COR-L47 (cell line): Measurements from ENCODE around the gene DDR2.

ENCODE experiments used
- DNase-seq: peaks from one replicate; lab custom pipeline; 2025; lab: John Stamatoyannopoulos, UW

Gene DDR2

DNA sequence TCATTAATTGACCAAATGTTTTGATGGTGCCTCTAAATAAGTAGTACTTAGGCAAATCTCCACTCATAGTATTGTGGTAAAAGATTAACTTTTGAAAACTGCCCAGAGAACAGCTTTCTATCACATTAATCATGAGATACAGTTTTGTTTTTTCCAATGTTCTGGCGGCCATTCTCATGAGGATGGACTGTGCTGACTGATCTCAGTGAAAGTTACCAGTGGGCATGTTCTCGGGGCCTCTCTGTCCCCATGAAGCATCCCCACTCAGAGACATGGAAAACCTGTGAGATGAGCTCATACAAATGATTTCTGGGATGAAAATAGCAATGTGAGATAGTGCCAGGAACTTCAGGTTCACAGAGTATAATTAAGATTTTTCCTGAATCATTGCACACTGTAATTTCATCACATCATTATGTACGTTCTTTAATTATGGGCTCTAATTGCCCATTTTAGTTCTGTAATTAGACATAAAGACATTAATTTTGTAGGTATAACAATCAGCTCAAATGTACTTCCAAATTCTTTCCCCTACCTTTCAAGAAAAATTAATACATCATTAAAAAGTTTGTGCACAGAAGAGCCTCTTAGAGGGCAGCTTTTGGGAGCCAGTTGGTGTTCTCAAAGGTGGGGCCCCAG is 40.5 kb downstream of the DDR2 start:
- peak; percentile 15 for DNase-seq

DNA sequence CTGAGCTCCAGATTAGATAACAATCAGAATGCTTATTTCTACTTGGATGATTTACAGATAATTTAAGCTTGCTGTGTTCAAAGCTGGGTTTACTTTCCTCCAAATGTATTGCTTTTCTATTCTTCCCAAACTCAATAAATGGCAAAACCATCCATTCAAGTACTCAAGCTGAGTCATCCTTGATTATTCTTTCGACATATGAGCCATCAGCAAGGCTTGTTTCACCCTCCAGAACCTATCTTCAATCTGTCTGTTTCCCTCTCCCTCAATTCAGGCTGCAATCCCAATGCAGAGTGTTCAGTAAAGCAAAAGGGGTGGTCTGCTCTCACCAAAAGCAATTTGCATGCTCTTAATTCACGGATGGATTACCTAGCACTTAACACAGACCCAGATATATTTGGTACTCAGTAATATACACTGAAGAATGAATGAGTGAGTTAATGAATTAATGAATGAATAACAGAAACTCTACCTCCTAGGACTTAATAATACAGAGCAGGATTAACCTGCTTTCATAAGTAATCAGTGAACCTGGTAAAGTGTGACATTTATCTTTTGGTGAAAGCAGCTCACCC is 41.9 kb downstream of the DDR2 start:
- DNase-seq = no peak

DNA sequence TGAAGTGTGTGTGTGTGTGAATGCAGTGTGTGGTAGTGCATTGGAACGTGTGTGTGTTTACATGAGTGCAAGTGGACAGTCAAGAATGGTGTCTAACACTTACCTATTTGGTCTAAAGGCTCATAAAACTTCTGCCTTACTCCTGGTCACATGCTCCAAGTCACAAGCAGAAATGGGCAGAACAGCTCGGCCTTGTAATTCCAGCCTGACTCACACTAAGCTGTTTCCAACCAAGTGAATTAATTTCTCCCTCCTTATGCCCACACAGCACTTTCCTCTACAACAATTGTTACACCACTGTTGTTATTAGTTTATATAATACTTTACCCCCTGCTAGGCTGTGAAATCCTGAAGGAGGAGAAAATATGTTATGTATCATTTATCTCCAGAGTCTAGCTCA is 43.8 kb downstream of the DDR2 start:
- DNase-seq = no peak

DNA sequence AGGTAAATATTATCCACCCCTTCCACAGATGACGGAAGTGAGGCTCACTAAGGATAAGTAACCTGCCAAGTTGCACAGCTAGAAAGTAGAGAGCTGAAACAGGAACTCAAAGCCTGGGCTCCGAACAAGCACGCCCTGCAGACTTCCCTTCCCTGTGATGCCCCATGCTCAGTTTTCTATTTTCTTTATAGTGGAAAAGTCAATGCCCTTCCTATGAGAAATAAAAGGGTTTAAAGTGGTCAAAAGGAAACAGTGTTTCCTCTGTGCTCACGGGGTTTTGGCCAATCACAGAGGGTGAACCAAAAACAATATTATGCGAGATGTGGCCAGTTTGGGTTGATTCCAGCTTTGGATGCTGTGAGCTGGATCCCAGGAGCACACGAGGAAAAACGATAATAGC is 44.5 kb downstream of the DDR2 start:
- no peak for DNase-seq

DNA sequence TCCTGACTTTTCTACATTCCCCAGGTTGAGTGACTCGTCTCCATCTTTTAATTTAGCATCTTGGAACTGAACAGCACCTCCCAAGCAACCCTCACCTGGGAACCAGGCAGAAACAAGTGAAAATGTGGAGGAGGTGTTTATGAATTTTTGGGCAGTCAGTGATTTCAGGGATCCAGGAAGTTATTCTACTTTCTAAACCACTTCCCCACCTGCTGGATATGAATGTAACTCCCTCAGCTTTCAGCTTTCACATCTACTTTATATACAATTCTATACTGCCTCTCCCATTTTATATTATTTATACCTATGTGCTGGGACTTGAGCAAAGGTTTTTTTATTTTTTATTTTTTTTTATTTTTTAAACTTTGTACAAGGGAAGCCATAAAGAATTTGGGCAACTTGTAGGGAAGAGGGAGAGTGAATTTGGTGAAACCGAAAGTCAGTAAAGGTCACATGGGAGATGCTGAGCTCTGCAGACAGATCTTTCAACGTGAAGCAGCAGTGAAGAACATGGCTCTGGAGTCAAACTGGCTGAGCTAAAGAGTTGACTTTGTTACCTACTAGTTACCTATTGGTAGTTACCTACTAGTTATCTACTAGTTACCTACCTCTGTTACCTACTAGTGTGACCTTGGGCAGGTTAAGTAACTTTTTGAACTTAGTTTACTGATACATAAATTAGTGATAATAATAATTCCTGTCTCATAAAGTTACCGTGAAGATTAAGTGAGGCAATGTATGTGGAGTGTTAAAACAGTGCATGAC is 45.5 kb downstream of the DDR2 start:
- no peak for DNase-seq

DNA sequence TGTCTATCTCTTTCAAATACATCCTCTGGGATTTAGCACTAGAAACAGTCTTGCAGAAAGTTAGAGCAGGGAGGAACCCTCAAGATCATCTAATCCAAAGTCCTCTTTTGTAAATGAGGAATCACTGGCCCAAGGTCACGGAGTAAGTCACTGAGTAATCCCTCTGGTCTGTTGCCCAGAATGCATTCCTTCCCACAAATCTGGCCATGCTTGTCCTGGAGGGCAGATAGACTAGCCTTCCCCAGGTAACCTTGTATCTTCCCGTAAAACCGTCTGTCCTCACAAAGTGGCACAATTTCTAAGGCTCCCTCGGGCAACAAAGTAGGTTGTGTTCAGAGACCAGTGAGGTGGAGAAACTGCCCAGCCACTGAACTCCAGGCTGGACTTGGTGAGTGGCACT is 46.2 kb downstream of the DDR2 start:
- no peak for DNase-seq

DNA sequence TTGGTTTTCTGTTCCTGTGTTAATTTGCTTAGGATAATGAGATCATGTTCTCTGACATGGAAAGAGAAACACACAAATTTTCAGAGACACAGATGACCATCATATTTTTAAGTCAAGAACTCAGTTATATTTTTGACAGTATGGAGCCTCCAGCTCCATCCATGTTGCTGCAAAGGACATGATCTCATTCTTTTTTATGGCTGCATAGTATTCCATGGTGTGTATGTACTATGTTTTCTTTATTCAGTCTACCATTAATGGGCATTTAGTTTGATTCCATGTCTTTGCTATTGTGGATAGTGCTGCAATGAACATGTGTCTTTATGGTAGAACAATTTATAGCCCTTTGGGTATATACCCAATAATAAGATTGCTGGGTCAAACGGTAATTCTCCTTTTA is 47.0 kb downstream of the DDR2 start:
- DNase-seq = no peak

- DNase-seq = no peak
Measured at GRCh38 chr1:162680419-162681121, 48.3 kb downstream of the DDR2 start.

GRCh38 chr1:162681122-162681436 is 48.8 kb downstream of the DDR2 start:
- DNase-seq = no peak

DNA sequence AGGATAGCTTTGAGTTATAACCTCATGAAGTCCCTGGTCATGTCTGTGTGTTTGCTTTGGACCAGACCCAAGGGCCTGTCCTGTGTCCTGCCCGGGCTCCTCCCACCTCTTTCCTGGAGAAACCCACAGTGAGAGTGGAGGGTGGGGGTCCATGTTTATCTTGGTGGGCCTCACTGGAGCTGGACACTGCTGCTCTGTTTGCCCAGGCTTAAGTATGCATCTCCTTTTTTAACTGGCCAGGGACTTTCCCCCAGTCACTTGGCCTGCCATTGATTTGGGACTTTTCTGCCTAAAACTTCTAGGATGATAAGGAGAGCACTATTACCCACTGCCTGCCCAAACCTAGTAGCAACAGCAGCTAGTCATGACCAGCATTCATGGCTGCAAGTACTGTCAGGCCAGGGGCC is 49.8 kb downstream of the DDR2 start:
- no peak for DNase-seq

GRCh38 chr1:162687870-162688269 is 55.6 kb downstream of the DDR2 start:
- DNase-seq = no peak

DNA sequence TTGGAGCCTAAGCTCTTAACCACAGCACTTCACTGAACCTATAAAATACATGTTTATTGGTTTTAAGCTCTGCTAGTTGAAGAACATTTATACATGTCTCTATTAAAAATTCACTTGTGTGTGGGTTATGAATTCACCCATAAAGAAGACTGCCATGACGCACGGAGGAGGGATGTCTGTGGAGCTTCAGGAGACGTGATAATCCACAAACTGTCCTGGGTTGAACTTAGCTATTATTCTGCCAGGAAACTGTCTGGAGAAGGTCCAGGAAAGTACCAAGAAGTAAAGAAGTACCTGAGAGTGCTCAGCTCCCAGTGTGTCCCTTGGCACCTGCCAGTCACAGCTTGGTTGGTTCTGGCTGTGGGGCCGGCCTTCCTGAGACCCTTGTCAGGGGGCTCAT is 56.3 kb downstream of the DDR2 start:
- DNase-seq = no peak

GRCh38 chr1:162688931-162689330 is 56.7 kb downstream of the DDR2 start:
- no peak for DNase-seq

GRCh38 chr1:162689745-162690671 is 57.7 kb downstream of the DDR2 start:
- no peak for DNase-seq

DNA sequence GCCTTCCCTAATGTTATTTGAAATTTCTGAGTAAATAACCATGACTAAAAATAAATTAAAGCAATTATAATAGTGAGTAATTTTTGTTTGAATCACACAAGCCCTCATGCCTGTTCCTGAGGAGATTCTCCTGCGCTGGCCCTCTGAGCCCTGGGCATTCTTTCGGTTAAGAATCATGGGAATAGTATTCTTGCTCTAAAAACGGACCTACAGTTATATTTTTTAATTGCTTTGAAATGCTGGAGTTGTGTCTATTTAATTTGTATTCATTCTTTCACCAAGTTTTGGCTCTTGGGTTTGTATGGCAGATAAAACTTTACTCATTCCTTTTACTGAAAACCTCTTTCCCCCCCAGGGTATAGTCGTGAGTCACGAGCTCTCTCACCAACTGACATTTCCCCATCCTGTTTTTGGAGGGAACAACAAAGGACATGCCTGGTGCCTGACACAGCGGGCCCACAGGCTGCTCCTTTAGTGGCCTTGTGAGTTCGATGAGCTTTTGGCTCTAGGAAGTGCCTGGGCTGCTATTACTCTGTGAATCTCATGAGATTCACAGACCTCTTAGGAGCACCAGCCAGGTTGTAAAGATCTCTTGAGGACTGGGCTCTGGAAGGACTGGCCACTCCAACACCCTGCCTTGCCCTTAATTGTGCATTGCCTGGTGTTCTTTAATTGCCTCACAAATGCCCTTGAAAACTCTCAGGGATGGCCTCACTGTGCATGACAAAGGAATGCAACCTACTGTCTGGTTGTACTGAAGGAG is 58.6 kb downstream of the DDR2 start:
- DNase-seq = no peak

- DNase-seq = no peak
Measured at GRCh38 chr1:162691999-162692575, 59.8 kb downstream of the DDR2 start.

DNA sequence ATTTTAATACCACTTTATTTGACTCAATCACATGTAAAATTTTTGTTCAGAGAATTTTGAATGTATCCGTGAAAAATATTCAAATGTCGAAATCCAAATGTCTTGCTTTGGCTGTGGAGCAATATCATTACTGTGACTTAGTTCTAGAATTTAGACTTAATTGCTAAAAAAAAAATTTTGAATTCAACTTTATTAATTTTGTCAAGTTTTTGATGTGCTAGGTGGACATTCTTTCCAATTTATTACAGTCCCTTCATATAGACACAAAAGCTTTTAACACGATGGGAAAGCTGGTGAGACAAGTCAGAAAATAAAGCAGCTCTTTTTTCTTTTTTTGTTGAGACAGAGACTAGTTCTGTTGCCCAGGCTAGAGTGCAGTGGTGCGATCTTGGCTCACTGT is 62.6 kb downstream of the DDR2 start:
- DNase-seq = no peak

- DNase-seq = no peak
Measured at GRCh38 chr1:162695687-162696086, 63.4 kb downstream of the DDR2 start.

DNA sequence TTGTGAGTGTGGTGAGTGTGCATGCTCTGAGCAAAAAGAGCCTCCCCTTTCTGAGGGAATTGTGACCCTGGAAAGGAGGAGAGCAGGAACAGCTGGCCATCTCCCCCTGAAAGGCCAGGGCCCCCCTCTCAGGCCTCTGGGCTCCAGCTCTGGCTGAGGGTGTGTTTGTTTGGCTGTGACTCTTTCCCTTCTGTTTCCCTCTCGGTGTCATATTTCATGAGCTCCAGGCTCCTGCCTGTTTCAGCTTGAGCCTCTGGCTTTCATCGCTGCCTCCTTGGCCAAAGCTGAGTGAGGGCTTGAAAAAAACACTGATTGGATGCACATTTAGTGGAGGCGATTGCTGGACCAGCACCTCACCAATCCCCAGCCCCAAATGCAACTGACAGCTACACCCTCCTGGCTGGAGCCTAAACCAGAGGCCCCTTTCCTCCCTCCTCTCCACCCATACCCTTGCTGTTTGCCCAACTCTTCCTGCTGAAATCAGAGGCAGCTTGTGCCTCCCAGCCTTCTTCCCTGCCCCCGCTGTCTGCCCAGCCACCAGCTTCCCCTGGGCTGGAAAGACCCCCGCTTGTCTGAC is 64.1 kb downstream of the DDR2 start:
- peak; percentile 39 for DNase-seq

DNA sequence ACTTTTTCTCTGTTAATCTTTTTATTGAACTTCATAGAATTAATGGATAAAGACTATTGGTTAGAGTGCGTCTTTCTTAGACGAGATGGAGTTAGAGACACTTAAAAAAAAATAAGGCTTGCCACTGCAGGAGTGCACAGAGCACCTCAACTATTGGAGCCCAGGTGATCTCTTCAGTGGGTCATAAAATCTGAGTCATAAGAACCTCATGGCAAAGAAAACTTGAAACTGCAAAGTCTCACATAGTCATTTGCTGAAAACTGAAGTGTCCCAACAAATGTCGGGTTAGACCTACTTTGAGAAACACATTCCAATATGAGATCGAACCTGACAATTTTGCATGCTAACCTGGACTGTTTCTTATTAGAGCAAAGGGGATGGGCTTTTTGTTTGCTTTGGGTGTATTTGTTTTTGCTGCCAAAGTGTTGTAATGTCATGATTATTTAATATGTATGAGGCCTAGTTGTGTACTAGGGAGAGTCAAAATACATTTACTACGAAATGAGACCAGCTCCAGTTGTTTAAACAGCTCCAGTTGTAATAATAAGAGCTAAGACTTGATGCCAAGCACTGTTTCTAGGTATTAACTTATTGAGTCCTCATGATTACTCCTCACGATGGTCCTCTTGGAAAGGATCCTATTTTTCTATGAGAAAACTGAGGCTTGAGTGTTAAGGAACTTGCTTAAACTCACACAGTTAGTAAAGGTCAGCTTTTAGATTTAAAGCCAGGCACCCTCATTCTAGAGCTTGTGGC is 65.1 kb downstream of the DDR2 start:
- no peak for DNase-seq
